Femur (tissue), 1 donor: ENCODE data around the gene FCRL5.
"Not testable (repeated sequence)": the region's sequence is repeated elsewhere in the genome, so short reads cannot be mapped to it uniquely, and the experiment has no call there.

ENCODE experiments used
- DNase-seq: peaks from one replicate; pipeline ENCODE4 v3.0.0-alpha.2; 2017

The FCRL5 gene

DNA sequence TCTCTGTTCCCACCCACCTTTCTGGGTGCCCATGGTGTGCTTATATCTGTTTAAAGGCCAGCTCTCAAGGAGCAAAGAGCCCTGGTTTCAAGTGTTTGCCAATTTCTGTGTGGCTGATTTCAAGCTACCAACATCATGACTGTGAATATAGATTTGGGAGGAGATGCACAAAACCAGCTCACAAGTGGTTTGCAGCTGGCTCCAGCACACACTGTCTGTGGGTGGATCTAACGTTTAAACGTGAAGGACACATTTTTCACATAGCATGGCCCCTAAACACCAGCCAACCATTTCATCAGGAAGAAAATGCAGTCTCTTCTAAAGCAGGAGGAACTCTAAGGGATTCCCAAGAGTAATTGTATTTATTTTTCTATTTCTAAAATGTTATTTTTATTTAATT lies 65.2 kb downstream of the FCRL5 start:
- no peak for DNase-seq

DNA sequence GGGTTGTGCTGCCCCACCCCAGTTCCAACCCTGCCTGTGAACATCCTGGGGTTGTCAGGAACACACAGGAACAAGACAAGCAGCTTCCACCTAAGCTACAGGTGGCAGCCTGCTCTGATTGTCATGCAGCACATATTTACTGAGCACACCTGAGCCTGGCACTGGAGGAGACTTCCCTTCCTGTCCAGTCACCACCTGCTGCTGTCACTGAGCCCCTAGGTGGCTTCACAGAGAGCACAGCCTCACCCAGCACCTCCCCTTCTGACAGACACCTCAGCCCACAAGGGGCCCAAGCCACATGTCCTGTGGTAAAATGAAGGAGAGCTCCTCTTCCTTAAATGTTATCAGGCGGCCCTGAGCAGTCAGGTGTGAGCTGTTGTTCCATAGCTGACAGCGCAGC lies 65.9 kb downstream of the FCRL5 start:
- not testable (repeated sequence) for DNase-seq

DNA sequence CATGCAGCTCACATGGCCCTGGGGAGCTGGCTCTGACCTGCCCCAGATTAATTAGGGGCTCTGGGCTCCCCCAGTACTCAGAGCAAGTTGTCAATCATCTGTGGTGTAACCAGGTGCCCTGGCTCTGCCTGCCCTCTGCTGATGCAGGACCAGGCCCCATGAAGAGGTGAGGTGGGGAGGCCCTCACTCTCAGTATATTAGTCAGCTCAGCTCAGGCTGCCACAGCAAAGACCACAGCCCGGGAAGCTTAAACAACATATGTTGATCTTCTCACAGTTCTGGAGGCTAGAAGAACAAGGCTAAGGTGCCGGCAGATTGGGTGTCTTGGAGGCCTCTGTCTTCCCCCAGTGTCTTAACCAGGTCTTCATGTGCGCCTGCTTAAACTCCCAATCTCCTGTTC lies 66.5 kb downstream of the FCRL5 start:
- no peak for DNase-seq

GRCh38 chr1:157484573-157484972 lies 67.7 kb downstream of the FCRL5 start:
- DNase-seq, result no peak

- no peak for DNase-seq
Observed at GRCh38 chr1:157483635-157484034, 68.7 kb downstream of the FCRL5 start.

DNA sequence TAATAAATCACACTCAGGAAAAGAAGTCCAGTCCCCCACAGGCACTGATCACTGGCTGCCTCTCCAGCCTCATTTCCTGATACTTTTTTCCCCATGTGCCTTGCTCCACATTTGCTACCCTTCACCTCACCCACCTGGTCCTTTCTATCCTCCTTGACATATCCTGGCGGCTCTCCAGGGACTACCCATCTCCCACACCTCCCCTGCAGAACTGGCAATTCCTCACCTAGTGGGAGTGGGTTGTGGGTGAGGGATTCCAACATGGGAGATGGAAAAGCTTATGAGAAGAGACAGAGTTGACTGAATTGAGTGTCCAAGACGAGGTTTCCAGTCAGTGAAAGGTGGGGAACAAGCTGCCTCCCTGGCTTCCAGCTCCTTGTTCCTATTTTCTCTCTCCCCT lies 69.6 kb downstream of the FCRL5 start:
- DNase-seq, result no peak

- no peak for DNase-seq
Observed at GRCh38 chr1:157482174-157482573, 70.1 kb downstream of the FCRL5 start.

DNA sequence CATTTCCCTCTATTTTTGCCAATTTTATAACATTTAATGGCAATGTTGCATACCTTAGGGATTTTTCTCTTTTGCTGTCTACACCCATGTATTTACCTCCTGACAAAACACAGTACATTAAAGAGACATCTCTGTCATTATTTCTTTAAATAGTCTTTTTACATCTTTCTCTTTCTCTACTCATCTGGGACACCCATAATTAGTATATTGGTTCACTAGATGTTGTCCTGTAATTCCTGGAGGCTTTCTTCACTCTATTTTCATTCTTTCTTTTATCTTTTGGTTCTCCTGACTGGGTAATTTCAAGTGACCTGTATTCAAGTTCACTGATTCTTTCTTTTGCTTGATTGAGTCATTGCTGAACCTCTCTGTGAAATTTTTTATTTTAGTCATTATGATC lies 74.3 kb downstream of the FCRL5 start:
- DNase-seq, result no peak

DNA sequence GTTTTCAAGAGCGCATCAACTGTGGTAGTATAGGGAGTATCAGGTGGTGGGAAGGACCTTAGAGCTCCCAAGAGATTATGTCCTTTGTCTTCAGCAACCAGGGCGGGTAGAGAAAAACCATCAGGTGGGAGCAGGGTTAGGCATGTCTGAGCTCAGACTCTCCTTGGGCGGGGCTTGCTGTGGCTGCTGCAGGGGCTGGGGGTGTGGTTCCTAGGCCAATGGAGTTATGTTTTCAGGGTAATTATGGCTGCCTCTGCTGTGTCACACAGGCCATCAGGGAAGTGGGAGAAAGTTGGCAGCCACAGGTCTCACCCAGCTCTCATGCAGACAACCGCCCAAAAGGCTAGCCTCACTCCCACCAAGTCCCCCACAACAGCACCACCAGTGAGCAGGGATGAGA lies 74.9 kb downstream of the FCRL5 start:
- no peak for DNase-seq

GRCh38 chr1:157472959-157473358 lies 79.4 kb downstream of the FCRL5 start:
- no peak for DNase-seq

DNA sequence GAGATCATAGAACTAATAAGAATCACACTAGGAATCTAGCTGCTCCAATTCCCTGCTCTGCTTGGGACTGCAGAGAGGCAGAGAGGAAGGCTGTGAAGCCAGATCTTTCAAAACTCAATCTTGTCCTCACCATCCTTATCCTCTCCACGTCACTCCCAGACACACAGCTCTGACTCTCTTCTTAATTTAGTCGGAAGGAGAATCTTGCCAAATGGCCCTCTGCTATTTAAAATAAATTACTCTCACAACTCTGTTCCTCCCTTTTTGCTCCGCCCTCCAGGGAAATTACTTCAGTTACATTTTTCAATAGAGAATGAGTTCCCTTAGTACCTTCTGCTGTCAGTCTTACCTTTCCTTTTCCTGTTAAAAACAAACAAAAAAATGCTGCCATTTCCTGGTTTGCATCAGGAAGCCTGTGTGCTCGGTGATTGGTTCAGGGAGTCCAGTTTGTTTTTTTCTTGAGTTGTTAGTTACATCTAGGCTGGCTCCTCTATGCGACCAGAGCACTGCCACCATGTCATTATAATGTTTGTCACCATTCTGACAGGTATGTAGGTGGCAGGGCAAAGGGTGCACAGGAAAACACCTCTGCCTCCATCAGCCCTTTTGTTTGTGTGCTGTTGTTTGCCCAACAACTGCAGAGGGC lies 80.1 kb downstream of the FCRL5 start:
- no peak for DNase-seq

GRCh38 chr1:157471531-157471930 lies 80.8 kb downstream of the FCRL5 start:
- DNase-seq, result no peak

DNA sequence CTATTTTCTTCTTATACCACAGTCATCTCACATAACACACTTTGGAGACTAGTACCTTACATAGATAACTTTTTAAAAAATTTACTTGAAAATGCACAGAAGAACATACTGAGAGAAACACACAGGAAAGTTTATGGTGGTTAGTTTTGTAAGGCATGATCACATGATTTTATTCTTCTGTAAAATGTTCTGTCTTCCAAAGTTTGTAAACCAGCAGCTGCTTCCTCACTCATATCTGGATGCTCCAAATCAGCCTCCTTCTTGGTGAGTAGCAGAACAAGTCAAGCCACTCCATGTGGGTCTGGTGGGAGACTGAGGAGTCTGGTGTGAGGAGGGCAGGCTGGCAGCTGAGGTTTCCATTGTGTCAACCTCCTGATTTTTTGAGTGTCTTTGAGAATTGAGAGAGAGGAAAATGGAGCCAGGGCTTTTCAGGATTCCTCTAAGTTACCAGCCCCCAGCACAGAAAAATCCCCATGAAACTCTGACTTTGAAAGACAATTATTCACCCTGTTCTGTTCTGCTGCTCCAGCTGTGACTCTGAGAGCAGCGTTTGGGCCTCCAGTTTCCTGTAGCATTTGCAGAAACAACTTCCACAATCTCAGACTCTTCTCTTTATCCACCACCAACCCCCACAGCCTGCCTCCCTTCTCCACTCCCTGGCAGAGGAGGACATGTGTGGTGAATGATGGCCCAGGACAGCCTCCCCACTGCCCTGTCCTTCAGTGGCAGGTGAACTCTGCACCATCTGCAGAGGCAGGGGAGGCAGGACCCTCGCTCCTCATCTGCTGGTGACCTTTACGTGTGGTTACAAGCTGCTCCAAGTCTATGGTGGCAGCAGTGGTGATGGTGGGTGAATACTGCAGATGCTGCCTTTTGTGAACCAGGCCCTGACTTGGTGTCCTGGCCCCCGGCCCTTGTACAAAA lies 82.3 kb downstream of the FCRL5 start:
- DNase-seq, result no peak

GRCh38 chr1:157469300-157469699 lies 83.0 kb downstream of the FCRL5 start:
- DNase-seq, result no peak

- DNase-seq, result no peak
Observed at GRCh38 chr1:157466011-157466410, 86.3 kb downstream of the FCRL5 start.
